VCaP (cell line): Measurements from ENCODE around the gene STK32C.

Experiments used
- H3K27ac ChIP-seq: fragments of 450-650 bp; 2 replicates; pipeline ENCODE4 v1.5.1; 2017
- CTCF ChIP-seq: fragments of 450-650 bp; conservative IDR thresholded peaks from 2 replicates; pipeline ENCODE4 v1.5.1; 2017; ENCODE audit warnings: mild to moderate bottlenecking, moderate library complexity

Gene STK32C

GRCh38 chr10:132170561-132171361 is 137.0 kb downstream of the STK32C start:
- no peak overlapping the region for H3K27ac ChIP-seq
- TF ChIP-seq CTCF, result no peak

GRCh38 chr10:132169766-132170560 is 137.8 kb downstream of the STK32C start:
- no peak overlapping the region for H3K27ac ChIP-seq
- no peak for TF ChIP-seq CTCF

GRCh38 chr10:132169031-132169765 is 138.6 kb downstream of the STK32C start:
- H3K27ac ChIP-seq, result no peak overlapping the region
- TF ChIP-seq CTCF, result no peak

GRCh38 chr10:132168571-132169030 is 139.1 kb downstream of the STK32C start:
- TF ChIP-seq CTCF, result no peak
- no peak overlapping the region for H3K27ac ChIP-seq

- no peak overlapping the region for H3K27ac ChIP-seq
- no peak for TF ChIP-seq CTCF
Measured at GRCh38 chr10:132167976-132168375, 139.8 kb downstream of the STK32C start.

GRCh38 chr10:132167041-132167674 is 140.6 kb downstream of the STK32C start:
- no peak overlapping the region for H3K27ac ChIP-seq
- TF ChIP-seq CTCF, result no peak
